Natural killer cell (primary cell): ENCODE data around the gene RSU1. TPM values are rescaled to one million over a fixed set of nuclear protein-coding genes. Genes with fewer than 3 reads are reported as not detected.
A peak's percentile ranks its signal among the peaks of the same experiment; 100 is the strongest.

Experiments
- ATAC-seq, 3 donors: fragments of 150-1000 bp in 2 of 3; fragments of 200-7000 bp in 1 of 3; cut with Tn5 transposase; 1 replicate in 1 of 3; 2 replicates in 2 of 3; pipeline ENCODE4 v1.10.0; 2021; ENCODE audit warnings: mild to moderate bottlenecking in 2 of 3, moderate library complexity in 2 of 3
- DNase-seq, 2 donors: peaks; one replicate each; pipeline versions ENCODE4 v3.0.0 to v3.0.0-alpha.2; 2013 to 2021; ENCODE audit warnings: mixed read lengths in 1 of 2
- H3K27ac ChIP-seq: one replicate; pipeline ENCODE4 v1.5.1; 2013; ENCODE audit warnings: mild to moderate bottlenecking, low read length
- H3K27me3 ChIP-seq: one replicate; pipeline ENCODE4 v1.6.1; 2013; ENCODE audit warnings: low read length; ENCODE audit not compliant: control insufficient read depth, insufficient read depth
- H3K36me3 ChIP-seq: one replicate; pipeline ENCODE4 v1.6.1; 2013; ENCODE audit warnings: low read length; ENCODE audit not compliant: control insufficient read depth, insufficient read depth
- H3K4me1 ChIP-seq: one replicate; pipeline ENCODE4 v1.6.1; 2013; ENCODE audit warnings: low read length; ENCODE audit not compliant: control insufficient read depth, insufficient read depth
- H3K4me3 ChIP-seq: one replicate; pipeline ENCODE4 v1.5.1; 2013; ENCODE audit warnings: low read length
- H3K9me3 ChIP-seq: one replicate; pipeline ENCODE4 v1.6.1; 2013; ENCODE audit warnings: low read length; ENCODE audit not compliant: control insufficient read depth, insufficient read depth
- H3K27ac Mint-ChIP-seq, 2 donors: one replicate each; pipeline ENCODE4 v1.8.0; 2022; ENCODE audit warnings: mild to moderate bottlenecking in 2 of 2, mixed read lengths in 2 of 2, moderate library complexity in 1 of 2
- H3K27me3 Mint-ChIP-seq, 2 donors: one replicate each; pipeline ENCODE4 v1.8.0; 2022; ENCODE audit warnings: low read depth in 2 of 2, mixed read lengths in 2 of 2
- H3K36me3 Mint-ChIP-seq: one replicate; pipeline ENCODE4 v1.8.0; 2022; ENCODE audit warnings: mixed read lengths
- H3K4me1 Mint-ChIP-seq, 2 donors: one replicate each; pipeline ENCODE4 v1.8.0; 2022; ENCODE audit warnings: mixed read lengths in 2 of 2
- H3K4me3 Mint-ChIP-seq: one replicate; pipeline ENCODE4 v1.8.0; 2022; ENCODE audit warnings: mild to moderate bottlenecking, moderate library complexity, mixed read lengths
- H3K9me3 Mint-ChIP-seq, 2 donors: one replicate each; pipeline ENCODE4 v1.8.0; 2022; ENCODE audit warnings: mixed read lengths in 2 of 2
- WGBS: methylation state at CpG from one replicate; pipeline ENCODE4 v1.1.7; 2013; ENCODE audit warnings: missing lambda C conversion rate; ENCODE audit not compliant: insufficient coverage; 5-methylcytosine and 5-hydroxymethylcytosine counted together
- intact Hi-C: fragments of 100-400 bp; cut with micrococcal nuclease; formaldehyde crosslinking; loops from one replicate; pipeline ENCODE4 v1.14.2; 2022
- total RNA-seq, 4 donors: library from RNA; stranded (reverse); fragments of 120-200 nt in 1 of 4; gene quantifications; one replicate each; pipeline versions ENCODE4 v1.2.3 to v1.2.4, GENCODE V29; 2013 to 2022
- TF ChIP-seq, protein P1 (sequence below): fragments of 200-600 bp; IDR thresholded peaks from one replicate; pipeline ENCODE4 v1.8.0; 2022; ENCODE audit warnings: antibody characterized with exemption

Gene RSU1
- total RNA-seq, 3 donors from 2014 or later (not counting 1 experiment from before 2014, with no cell fraction given), result 75.0 to 85.3 (median 80.0) TPM

GRCh38 chr10:16854623-16855022, 37.4 kb upstream of the RSU1 start:
- no peak for ATAC-seq
- no peak for DNase-seq
- no peaks in the 10 kb centered on the region for H3K36me3 Mint-ChIP-seq
- intact Hi-C loops, result no loop called here
- Histone ChIP-seq H3K4me3 (no peak overlapping the region), H3K27ac (no peak overlapping the region), H3K27me3 (no peaks in the 10 kb centered on the region), H3K9me3 (no peaks in the 10 kb centered on the region), H3K4me1 (no peaks in the 10 kb centered on the region), H3K36me3 (no peaks in the 10 kb centered on the region)
- peaks cover 0 to 7% of the 10 kb centered on the region in 2 donors for H3K27me3 Mint-ChIP-seq
- no peaks in the 10 kb centered on the region for H3K9me3 Mint-ChIP-seq
- TF ChIP-seq, protein P1, sequence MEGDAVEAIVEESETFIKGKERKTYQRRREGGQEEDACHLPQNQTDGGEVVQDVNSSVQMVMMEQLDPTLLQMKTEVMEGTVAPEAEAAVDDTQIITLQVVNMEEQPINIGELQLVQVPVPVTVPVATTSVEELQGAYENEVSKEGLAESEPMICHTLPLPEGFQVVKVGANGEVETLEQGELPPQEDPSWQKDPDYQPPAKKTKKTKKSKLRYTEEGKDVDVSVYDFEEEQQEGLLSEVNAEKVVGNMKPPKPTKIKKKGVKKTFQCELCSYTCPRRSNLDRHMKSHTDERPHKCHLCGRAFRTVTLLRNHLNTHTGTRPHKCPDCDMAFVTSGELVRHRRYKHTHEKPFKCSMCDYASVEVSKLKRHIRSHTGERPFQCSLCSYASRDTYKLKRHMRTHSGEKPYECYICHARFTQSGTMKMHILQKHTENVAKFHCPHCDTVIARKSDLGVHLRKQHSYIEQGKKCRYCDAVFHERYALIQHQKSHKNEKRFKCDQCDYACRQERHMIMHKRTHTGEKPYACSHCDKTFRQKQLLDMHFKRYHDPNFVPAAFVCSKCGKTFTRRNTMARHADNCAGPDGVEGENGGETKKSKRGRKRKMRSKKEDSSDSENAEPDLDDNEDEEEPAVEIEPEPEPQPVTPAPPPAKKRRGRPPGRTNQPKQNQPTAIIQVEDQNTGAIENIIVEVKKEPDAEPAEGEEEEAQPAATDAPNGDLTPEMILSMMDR, result no peak
- H3K4me1 Mint-ChIP-seq, result no peaks in the 10 kb centered on the region
- H3K4me3 Mint-ChIP-seq, result no peak overlapping the region
- H3K27ac Mint-ChIP-seq, result no peak overlapping the region

- Histone ChIP-seq H3K27me3 (no peaks in the 10 kb centered on the region), H3K27ac (no peak overlapping the region), H3K9me3 (no peaks in the 10 kb centered on the region), H3K36me3 (no peaks in the 10 kb centered on the region), H3K4me3 (no peak overlapping the region), H3K4me1 (no peaks in the 10 kb centered on the region)
- DNase-seq, result no peak
- Mint-ChIP-seq H3K4me3 (no peak overlapping the region), H3K27ac (no peak overlapping the region), H3K36me3 (no peaks in the 10 kb centered on the region), H3K27me3 (peaks cover 0 to 6% of the 10 kb centered on the region in 2 donors), H3K4me1 (no peaks in the 10 kb centered on the region), H3K9me3 (no peaks in the 10 kb centered on the region)
- ATAC-seq, result no peak
- intact Hi-C loops, result no loop called here
- TF ChIP-seq, protein P1, result no peak
- WGBS, result 86% methylated on average over 2 of the region's 4 CpGs
These were observed 36.6 kb upstream of the RSU1 start for GRCh38 chr10:16853809-16854208.

DNA sequence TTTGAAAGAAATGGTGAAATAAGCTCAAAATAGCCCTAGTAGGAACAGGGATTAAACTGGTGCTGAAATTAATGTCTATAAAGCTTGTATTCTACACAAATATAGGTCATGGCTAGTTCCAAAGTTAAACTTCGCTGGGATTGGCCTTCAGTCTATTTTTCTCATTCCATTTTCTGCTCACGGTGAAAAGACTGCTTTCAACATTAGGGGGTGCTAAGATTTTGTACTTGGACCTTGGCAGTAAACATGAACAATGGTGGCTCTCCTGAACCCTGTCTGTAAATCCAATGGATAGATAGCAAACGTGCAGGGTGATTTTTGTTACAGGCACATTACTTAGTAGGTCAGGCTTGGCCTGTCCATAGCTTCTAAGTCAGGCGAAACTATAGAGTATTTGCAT, 36.0 kb upstream of the RSU1 start:
- ATAC-seq (no peak), DNase-seq (peak in 1 of 2 donors; percentile 30)
- no peak overlapping the region for H3K27ac Mint-ChIP-seq
- intact Hi-C loops, result no loop called here
- WGBS, result 69% methylated on average over 4 of the region's 4 CpGs
- TF ChIP-seq, protein P1, result no peak
- peaks cover 0 to 6% of the 10 kb centered on the region in 2 donors for H3K27me3 Mint-ChIP-seq
- no peak overlapping the region for H3K4me3 Mint-ChIP-seq
- H3K4me3 ChIP-seq, result no peak overlapping the region
- H3K27ac ChIP-seq, result no peak overlapping the region
- no peaks in the 10 kb centered on the region for H3K27me3 ChIP-seq
- H3K36me3 Mint-ChIP-seq, result no peaks in the 10 kb centered on the region
- no peaks in the 10 kb centered on the region for H3K9me3 Mint-ChIP-seq
- no peaks in the 10 kb centered on the region for H3K4me1 ChIP-seq
- no peaks in the 10 kb centered on the region for H3K4me1 Mint-ChIP-seq
- no peaks in the 10 kb centered on the region for H3K36me3 ChIP-seq
- no peaks in the 10 kb centered on the region for H3K9me3 ChIP-seq

GRCh38 chr10:16852624-16853023, 35.4 kb upstream of the RSU1 start:
- Histone ChIP-seq H3K36me3 (no peaks in the 10 kb centered on the region), H3K4me1 (no peaks in the 10 kb centered on the region), H3K27me3 (no peaks in the 10 kb centered on the region), H3K27ac (no peak overlapping the region), H3K4me3 (no peak overlapping the region), H3K9me3 (no peaks in the 10 kb centered on the region)
- Mint-ChIP-seq H3K4me1 (no peaks in the 10 kb centered on the region), H3K27me3 (peaks cover 0 to 6% of the 10 kb centered on the region in 2 donors), H3K36me3 (no peaks in the 10 kb centered on the region), H3K27ac (no peak overlapping the region), H3K9me3 (no peaks in the 10 kb centered on the region), H3K4me3 (no peak overlapping the region)
- ATAC-seq (no peak), DNase-seq (no peak)
- intact Hi-C loops, result no loop called here
- TF ChIP-seq, protein P1, result no peak
- WGBS, result 71% methylated on average over 1 of the region's 2 CpGs
